Tongue (tissue), 2 donors: ENCODE results near the gene TNFRSF25. TPM values are rescaled to one million over a fixed set of nuclear protein-coding genes. Genes with fewer than 3 reads are reported as not detected.

Experiments
- DNase-seq: peaks from one replicate; pipeline ENCODE4 v3.0.0-alpha.2; 2015
- total RNA-seq: library from RNA; depleted of rRNA; stranded (reverse); fragments of >200 nt; gene quantifications from one replicate; pipeline ENCODE4 v1.2.3, GENCODE V29; 2014

The TNFRSF25 gene
- total RNA-seq, 1 donor from 2014 or later, result 33.0 TPM

DNA sequence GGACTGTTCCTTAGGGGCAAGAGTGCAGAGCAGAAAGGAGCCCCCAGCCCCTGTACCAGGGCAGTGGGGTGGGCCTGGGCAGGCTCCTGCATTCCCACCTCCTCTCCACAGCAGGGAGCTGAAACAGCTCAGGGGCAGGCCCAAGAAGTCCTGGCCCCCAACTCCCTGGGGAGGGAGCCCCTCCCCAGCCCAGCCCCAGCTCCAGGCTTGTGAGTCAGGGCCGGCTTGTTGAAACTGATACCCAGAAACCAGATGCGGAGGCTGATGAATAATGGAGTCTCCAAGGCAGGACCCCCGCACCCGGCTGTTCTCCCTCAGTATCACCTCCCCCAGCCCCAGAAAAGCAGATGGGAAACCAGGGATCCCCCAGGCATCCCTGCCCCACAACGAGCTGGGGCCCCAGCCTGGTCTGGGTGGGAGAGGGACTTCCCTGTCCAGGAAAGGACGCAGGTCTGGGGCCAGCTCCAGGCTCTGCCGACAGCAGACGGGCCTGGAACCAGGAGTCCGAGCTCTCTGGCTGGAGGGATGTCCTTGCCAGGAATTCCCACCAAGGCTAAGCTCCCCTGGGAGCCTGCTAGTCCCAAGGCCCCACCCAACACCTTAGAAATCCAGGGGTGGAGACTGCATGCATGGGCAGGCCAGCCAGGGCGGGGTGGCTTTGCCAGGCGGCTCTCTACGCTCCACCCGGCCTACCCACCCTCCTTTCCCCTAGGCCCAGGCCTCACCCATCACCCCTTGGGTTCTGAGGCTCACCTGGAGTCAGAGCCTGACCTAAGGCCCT lies 22.8 kb upstream of the TNFRSF25 start:
- peak; percentile 51 for DNase-seq

GRCh38 chr1:6487804-6488484 lies 22.0 kb upstream of the TNFRSF25 start:
- DNase-seq, result no peak

DNA sequence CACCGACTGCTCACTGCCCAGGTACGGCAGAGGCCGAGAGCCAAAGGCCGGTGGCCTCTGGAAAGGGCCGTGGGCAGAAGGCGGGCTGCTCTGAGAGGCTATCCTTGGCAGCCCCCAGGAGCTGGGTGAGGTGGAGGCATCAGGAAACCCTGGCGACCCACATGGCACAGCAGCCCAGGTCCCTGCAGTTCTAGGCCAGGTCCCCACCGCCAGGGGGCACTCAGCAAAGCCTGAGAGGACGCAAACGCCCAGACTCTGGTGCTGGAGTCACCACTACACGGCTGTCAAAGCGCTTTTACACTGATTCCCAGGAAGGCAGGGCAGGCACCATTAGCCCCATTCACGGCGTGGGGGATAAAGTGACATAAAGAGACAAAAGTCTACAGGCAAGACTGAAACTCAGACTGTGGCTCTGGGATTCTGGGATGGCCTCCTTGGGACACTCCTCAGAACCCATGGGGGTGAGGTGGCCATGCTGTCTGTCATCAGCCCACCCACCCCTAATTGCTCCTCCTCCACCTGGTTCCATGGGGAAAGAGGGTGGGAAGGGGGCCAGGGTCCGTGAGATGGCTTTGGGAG lies 20.5 kb upstream of the TNFRSF25 start:
- peak; percentile 93 for DNase-seq

DNA sequence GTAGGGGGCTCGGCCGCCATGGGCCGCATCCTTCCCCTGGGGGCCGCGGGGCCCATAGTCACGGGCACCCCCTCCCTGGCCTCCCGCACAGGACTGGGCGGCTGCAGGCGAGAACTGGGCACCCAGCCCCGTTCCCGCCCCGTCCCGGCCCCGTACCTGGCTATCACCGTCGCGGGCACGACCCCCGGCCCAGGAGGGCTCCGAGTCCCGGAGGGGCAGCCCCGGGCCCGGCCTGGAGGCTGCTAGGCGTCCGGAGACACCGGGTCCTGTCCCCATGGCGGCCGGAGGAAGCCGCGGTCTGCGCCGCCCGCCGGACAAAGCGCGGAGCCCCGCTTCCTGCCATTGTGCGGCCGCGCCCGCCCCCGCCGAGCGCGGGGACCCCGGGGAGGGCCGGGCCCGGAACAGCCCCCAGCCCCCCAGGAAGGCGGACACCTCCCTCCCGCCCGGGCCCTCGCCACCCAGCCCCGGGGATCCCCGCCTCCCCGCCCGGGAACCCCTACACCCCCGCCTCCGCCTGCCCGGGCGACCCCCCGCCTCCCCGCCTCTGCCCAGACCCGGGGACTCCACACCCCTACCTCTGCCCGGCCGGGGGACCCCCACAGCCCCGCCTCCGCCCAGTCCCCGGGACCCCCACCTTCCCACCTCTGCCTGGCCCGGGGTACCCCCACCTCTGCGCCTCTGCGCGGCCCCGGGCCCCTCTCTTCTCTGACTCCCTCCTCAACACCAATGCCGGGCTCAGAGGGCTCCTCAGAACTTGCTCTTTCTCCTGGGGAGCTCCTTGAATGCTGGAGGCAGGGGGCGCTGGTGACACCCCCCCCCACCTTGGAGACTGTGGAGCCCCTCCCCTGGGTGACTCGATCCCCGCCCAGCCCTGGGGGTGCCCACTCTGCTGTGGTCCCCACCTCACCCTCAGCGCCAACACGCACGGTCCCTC lies 19.5 kb upstream of the TNFRSF25 start:
- no peak for DNase-seq

- DNase-seq, result no peak
Measured at GRCh38 chr1:6484826-6485167, 18.8 kb upstream of the TNFRSF25 start.

GRCh38 chr1:6483761-6484117 lies 17.8 kb upstream of the TNFRSF25 start:
- no peak for DNase-seq

GRCh38 chr1:6483017-6483760 lies 17.2 kb upstream of the TNFRSF25 start:
- no peak for DNase-seq

DNA sequence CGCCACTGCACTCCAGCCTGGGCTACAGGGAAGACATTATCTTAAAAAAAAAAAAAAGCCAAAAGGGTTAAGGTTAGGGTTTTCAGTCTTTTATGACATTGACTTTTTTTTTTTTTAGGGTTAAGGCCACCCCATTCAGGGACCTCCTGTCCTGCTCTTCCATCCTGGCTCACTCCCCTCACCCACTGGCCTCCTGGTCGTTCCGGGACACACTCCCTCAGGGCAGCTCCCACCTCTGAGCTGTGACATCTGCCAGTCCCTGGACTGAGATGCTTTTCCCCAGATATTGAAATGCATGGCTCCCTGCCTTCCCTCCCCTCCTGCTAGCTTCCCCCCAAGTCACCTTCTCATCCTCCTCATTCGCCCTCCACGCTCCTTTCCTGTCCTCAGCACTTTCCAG lies 15.8 kb upstream of the TNFRSF25 start:
- DNase-seq, result no peak

DNA sequence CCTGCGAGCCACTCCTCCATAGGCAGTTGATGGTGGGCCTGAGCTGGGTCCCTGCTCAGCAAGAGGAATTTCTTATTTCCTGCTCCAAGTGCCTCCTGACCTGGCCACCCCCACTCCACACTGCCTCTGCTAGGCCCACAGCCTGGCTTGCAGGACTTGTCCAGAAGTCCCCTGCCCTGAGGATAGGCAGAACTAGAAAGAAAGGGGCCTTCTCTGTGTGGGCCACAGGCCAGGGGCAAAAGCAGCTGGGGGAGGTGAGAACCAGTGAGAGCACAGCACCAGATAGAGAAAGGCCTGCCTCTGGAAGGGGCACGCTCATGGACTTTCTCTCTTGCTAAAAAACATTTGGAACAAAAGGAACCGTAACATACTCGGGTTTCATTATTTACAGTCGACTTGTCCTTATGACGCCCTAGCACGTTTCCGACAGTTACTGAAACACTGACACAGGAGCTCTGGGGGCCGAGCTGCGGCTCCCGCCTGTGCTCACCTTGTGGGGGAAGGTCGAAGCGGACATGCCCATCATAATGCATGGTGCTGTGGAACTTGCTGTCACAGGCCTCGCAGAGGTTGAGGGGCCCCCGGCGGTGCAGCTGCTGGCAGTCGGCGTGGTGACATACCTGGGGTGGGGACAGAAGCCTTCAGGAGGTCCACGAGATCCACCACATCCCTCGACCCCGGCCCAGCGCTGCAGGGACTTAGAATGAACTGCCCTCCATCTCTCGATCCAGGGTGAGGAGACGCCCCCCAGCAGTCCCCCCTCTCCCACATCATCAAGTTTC lies 11.3 kb upstream of the TNFRSF25 start:
- no peak for DNase-seq

DNA sequence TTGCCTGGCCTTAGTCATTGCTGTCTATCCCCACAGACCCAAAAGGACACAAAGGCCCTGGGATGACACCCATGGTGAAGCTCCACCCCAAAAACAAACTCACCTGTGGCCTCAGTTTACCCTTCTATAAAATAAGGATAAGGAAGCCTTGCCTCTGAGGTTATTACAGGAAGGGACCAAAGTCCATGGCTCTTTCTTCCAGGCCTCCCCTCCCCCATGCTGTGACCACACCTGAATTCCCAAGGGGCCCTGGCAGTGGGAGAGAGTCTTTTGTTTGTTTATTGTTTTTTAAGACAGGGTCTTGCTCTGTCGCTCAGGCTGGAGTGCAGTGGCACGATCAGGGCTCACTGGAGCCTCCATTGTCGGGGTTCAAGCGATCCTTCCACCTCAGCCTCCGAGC lies 10.5 kb upstream of the TNFRSF25 start:
- no peak for DNase-seq

- peak; percentile 48 for DNase-seq
Measured at GRCh38 chr1:6475381-6476133, 9.6 kb upstream of the TNFRSF25 start.

DNA sequence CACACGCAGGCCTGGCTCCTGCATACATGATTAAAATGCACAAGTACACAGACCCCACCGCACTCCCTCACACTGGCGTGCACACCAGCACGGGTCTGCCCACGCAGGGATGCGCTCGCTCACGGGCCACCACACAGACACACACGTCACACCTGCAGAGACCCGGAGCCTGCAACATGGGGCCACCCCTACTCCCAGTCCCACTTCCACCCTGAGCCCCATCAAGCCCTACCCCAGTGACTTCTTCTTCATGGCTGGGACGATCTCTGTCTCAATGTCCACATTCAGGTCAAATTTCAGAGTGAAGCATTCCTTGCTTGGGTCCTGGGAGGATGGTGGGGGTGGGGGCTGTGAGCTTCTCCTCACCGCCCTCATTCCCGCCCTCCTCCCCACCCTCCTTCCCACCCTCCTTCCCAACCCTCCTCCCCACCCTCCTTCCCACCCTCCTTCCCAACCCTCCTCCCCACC lies 8.9 kb upstream of the TNFRSF25 start:
- DNase-seq, result no peak

DNA sequence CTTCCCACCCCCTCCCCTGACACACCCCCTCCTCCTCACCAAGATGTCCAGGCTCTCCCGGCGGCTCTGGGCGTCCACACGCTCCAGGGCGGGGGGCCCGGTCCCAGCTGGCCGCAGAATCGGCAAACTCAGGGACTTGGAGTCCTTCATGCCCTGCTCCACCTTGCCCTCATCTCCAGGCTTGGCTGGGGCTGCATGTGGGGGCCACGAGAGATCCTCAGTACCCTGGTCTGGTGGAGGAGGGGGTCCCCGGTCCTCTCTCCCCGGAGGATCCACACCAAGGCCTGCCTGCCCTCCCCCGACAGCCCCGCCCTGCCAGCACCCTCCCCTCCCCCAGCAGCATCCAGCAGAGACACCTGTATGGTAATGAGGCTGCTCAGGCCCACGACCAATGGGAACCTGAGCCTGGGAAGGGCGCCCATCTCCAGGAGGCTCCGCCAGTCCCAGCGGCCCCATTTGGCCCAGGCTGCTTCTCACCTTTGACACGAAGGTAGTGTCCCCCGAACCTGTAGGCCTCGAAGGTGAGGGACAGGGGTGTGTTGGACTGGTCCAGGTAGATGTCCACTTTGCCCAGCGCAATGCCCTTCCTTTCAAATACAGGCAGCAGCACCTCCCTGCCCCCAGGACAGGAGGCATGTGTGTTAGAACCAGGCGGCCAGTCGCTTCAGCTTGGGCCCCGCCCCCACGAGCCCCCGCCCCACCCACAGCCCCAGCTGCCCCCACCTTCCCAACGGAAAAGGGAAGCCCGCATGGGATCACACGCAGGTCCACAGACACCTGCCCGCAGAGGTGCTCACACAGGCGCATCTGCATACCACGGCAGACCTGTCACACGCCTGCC lies 8.2 kb upstream of the TNFRSF25 start:
- no peak for DNase-seq

DNA sequence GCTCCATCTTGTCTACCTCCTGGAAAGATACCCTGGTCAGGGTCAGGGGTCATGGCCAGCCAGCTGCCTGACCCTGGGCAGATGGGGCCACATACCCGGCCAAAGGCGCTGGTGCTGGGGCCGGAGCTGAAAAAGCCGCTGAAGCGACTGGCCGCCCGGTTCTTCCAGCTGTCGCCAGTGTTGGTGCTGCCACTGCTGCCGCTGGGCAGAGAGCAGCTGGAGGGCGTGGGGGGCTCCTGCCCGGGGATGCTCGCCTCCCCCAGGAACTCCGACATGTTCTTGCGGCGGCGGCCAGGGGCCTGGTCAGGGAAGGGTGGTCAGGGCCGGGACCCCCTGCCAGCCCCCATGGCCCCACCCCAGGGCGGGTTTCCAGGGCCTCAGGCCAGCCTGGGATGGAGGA lies 7.2 kb upstream of the TNFRSF25 start:
- DNase-seq, result no peak

GRCh38 chr1:6472391-6472790 lies 6.4 kb upstream of the TNFRSF25 start:
- no peak for DNase-seq

- no peak for DNase-seq
Measured at GRCh38 chr1:6471970-6472368, 6.0 kb upstream of the TNFRSF25 start.

DNA sequence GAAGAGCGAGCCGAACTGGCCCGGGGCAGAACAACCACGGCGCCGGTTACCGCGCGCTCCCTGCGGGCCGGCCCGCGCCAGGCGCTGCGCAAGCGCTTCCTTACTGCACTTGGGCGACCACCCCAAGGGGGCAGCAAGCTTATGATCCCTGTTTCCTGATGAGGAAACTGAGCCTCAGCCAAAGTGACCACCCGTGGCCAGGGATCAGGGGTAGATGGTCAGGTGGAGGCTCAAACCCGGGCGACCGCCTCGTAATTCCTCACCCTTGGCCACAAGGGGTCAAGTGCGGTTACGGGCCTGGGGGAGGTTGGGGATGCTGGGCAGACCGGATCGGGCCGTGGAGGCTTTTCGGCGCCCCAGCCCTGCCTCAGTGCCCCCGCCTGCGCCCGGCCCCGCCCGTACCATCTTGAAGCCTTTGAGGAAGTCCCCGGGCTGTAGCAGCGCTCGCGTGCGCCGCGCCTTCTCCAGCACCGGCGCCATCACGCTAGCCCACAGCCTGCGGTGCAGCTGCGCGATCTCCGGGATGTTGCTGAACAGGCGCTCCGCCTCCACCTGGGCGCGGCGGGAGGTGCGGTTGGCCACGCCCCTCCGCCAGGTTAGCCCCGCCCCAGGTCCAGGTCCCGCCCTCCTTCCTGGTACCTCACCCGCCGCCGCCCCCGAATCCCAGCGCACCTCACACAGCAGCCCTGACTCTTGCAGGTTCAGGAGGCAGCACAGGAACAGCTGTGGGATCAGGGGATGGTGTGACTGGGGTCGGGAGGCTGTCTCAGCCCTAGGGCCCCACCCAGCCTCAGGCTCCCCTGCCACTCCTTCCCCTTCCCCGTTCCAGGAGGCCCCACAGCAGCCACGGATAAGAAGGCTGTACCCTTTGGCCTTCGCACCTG lies 5.4 kb upstream of the TNFRSF25 start:
- DNase-seq, result no peak
